ENCODE data around the gene TMEM63B.

The TMEM63B gene

DNA sequence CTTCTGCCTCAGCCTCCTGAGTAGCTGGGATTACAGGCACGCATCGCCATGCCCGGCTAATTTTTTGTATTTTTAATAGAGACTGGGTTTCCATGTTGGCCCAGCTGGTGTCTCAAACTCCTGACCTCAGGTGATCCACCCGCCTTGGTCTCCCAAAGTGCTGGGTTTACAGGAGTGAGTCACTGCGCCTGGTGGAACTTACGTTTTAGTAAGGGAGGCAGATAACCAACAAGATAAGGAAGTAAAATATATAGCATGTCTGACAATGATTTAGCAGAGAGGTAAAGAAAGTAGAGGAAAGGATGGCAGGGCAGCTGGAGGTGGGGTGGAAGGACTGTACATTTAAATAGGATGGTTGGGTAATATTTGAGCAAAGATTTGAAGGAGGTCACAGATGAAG lies 76.6 kb downstream of the TMEM63B start:
- DNase-seq (ENCODE audit: low read depth, low spot score), result no peak
- Histone ChIP-seq H3K27ac (ENCODE audit: low read length) (no peak overlapping the region), H3K4me3 (ENCODE audit: low read length) (no peak overlapping the region), H3K9me3 (ENCODE audit: control insufficient read depth, insufficient read depth, low read length) (no peaks in the 10 kb centered on the region), H3K36me3 (ENCODE audit: control insufficient read depth, insufficient read depth, low read length) (no peaks in the 10 kb centered on the region), H3K27me3 (ENCODE audit: control insufficient read depth, insufficient read depth, low read length) (no peaks in the 10 kb centered on the region), H3K4me1 (ENCODE audit: control insufficient read depth, insufficient read depth, low read length) (peaks cover 12% of the 10 kb centered on the region)
- no CpG with 5 or more reads among the region's 6 CpGs for WGBS (ENCODE audit: insufficient coverage, insufficient read length)

Data from iPS DF 6.9 (cell line).